ENCODE data around the gene MAP2K4. TPM values are rescaled to one million over a fixed set of nuclear protein-coding genes. Genes with fewer than 3 reads are reported as not detected.

The MAP2K4 gene
- total and polyA plus RNA-seq, 2 of the 13 experiments (the other 11 are each of a cell fraction or from before 2014, with no cell fraction given), result 21.5 to 35.6 TPM

DNA sequence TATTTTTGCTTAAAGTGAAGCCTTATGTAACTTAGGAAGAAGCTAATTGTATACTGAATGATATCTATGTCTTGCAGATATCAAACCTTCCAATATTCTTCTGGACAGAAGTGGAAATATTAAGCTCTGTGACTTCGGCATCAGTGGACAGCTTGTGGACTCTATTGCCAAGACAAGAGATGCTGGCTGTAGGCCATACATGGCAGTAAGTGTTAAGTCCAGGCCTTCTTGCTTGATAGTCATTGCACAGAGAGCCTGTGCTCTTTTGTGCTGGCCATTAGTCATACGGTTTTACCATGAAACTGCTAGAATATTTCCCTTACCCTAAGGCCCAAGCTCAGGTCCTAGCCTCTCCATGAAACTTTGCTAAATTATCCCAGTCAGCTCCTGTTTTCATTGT lies 92.5 kb downstream of the MAP2K4 start:
- POLR2A ChIA-PET, result no interaction called here
- Histone ChIP-seq H3K27ac (ENCODE audit: extremely low read length, insufficient read depth, low read length) (no peak overlapping the region), H3K79me2 (ENCODE audit: insufficient read depth, low read length) (no peaks in the 10 kb centered on the region), H3K36me3 (replicated peaks in 1 of 2; ENCODE audit: control insufficient read depth in 1 of 2, insufficient read depth in 2 of 2, low read length in 2 of 2) (peaks cover 13 to 40% of the 10 kb centered on the region in 2 experiments), H3K27me3 (ENCODE audit: control insufficient read depth in 1 of 2, insufficient read depth in 2 of 2, low read length in 2 of 2) (no peaks in the 10 kb centered on the region), H3K4me3 (replicated peaks in 1 of 3; ENCODE audit: insufficient read depth in 1 of 3, low read depth in 2 of 3, low read length in 3 of 3) (no peak overlapping the region), H3K4me1 (ENCODE audit: insufficient read depth, low read length) (no peaks in the 10 kb centered on the region), H2AFZ (ENCODE audit: low read length) (no peak overlapping the region), H3K9ac (ENCODE audit: insufficient read depth, low read depth, low read length) (no peak overlapping the region), H4K20me1 (ENCODE audit: insufficient read depth, low read length) (no peaks in the 10 kb centered on the region), H3K4me2 (ENCODE audit: low read depth, low read length) (no peak overlapping the region), H3K9me3 (ENCODE audit: low read length) (no peaks in the 10 kb centered on the region)
- no peak for DNase-seq (ENCODE audit: low spot score)
- CTCF ChIA-PET (ENCODE audit: low intra/inter-chr PET ratio, low total read pairs), result no interaction called here
- no peak for ATAC-seq
- WGBS (ENCODE audit: low lambda C conversion rate), result 96% methylated on average over 2 of the region's 2 CpGs
- intact Hi-C loops (cut with micrococcal nuclease; ENCODE audit: unreplicated experiment) (no loop called here), in situ Hi-C loops (cut with HindIII; ENCODE audit: extremely low pct_ligation_motif_present, low pct_unique_long_range_greater_than_20kb) (no loop called here)
- no TSS peak for BruUV-seq (replicated peaks)
- no peak for TF ChIP-seq ZSCAN21 (CRISPR knock-in tag; IDR thresholded peaks at IDR 0.05; ENCODE audit: borderline replicate concordance)
- TF ChIP-seq HIVEP1 (CRISPR knock-in tag; IDR thresholded peaks at IDR 0.05), result no peak
- TF ChIP-seq MIER3 (CRISPR knock-in tag; IDR thresholded peaks at IDR 0.05; ENCODE audit: borderline replicate concordance), result no peak
- no peak for TF ChIP-seq NFYC (CRISPR knock-in tag; IDR thresholded peaks at IDR 0.05)
- TF ChIP-seq, protein P1, sequence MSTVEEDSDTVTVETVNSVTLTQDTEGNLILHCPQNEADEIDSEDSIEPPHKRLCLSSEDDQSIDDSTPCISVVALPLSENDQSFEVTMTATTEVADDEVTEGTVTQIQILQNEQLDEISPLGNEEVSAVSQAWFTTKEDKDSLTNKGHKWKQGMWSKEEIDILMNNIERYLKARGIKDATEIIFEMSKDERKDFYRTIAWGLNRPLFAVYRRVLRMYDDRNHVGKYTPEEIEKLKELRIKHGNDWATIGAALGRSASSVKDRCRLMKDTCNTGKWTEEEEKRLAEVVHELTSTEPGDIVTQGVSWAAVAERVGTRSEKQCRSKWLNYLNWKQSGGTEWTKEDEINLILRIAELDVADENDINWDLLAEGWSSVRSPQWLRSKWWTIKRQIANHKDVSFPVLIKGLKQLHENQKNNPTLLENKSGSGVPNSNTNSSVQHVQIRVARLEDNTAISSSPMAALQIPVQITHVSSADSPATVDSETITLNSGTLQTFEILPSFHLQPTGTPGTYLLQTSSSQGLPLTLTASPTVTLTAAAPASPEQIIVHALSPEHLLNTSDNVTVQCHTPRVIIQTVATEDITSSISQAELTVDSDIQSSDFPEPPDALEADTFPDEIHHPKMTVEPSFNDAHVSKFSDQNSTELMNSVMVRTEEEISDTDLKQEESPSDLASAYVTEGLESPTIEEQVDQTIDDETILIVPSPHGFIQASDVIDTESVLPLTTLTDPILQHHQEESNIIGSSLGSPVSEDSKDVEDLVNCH (CRISPR knock-in tag; IDR thresholded peaks at IDR 0.05), result no peak
- TF ChIP-seq, protein P2, sequence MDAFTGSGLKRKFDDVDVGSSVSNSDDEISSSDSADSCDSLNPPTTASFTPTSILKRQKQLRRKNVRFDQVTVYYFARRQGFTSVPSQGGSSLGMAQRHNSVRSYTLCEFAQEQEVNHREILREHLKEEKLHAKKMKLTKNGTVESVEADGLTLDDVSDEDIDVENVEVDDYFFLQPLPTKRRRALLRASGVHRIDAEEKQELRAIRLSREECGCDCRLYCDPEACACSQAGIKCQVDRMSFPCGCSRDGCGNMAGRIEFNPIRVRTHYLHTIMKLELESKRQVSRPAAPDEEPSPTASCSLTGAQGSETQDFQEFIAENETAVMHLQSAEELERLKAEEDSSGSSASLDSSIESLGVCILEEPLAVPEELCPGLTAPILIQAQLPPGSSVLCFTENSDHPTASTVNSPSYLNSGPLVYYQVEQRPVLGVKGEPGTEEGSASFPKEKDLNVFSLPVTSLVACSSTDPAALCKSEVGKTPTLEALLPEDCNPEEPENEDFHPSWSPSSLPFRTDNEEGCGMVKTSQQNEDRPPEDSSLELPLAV (CRISPR knock-in tag; conservative IDR thresholded peaks at IDR 0.05; ENCODE audit: low read depth), result no peak
- FAIRE-seq, result no peak
